PC-9 (cell line): Measurements from ENCODE around the gene YPEL3. TPM values are rescaled to one million over a fixed set of nuclear protein-coding genes. Genes with fewer than 3 reads are reported as not detected.
"Not testable (repeated sequence)": the region's sequence is repeated elsewhere in the genome, so short reads cannot be mapped to it uniquely, and the experiment has no call there.

ENCODE experiments used
- BruUV-seq: library from RNA; stranded (reverse); fragments of 400-500 nt; replicated peaks from 2 replicates; lab custom pipeline; 2021; lab: Mats Ljungman, UMichigan
- CTCF ChIA-PET: fragments of 300-600 bp; sonication (Branson Sonifier 250); formaldehyde crosslinking; loops from one replicate; lab custom pipeline; 2022; ENCODE audit warnings: antibody characterized with exemption; lab: Charles Lee
- POLR2A ChIA-PET: fragments of 300-600 bp; sonication (Branson Sonifier 250); formaldehyde crosslinking; loops from one replicate; lab custom pipeline; 2022; ENCODE audit warnings: antibody characterized with exemption; ENCODE audit not compliant: unreplicated experiment; lab: Charles Lee
- DNase-seq, 2 experiments: peaks; one replicate each; pipeline versions ENCODE4 v3.0.0 to v3.0.0-alpha.2; 2015 to 2022; ENCODE audit warnings: mixed read lengths in 1 of 2
- H2AFZ ChIP-seq: fragments of 200-600 bp; sonication (generic); 2 replicates; pipeline ENCODE4 v1.8.1; 2017; ENCODE audit warnings: antibody characterized with exemption
- H3F3A ChIP-seq: fragments of 200-600 bp; sonication (generic); 2 replicates; pipeline ENCODE4 v1.8.1; 2017; ENCODE audit warnings: antibody characterized with exemption, mild to moderate bottlenecking, low read depth; ENCODE audit not compliant: insufficient read depth
- H3K27ac ChIP-seq: fragments of 200-600 bp; sonication (generic); 2 replicates; pipeline ENCODE4 v1.6.1; 2016; ENCODE audit warnings: mixed run types
- H3K27me3 ChIP-seq: fragments of 200-600 bp; sonication (generic); 2 replicates; pipeline ENCODE4 v1.6.1; 2016; ENCODE audit warnings: low read depth, mixed run types; ENCODE audit not compliant: insufficient read depth
- H3K36me3 ChIP-seq: fragments of 200-600 bp; sonication (generic); 2 replicates; pipeline ENCODE4 v1.6.1; 2016; ENCODE audit warnings: low read depth, mixed run types
- H3K4me1 ChIP-seq: fragments of 200-600 bp; sonication (generic); replicated peaks from 2 replicates; pipeline ENCODE4 v1.6.1; 2016; ENCODE audit warnings: mixed run types; ENCODE audit not compliant: insufficient read depth
- H3K4me2 ChIP-seq: fragments of 200-600 bp; sonication (generic); 2 replicates; pipeline ENCODE4 v1.6.1; 2017; ENCODE audit warnings: mixed run types
- H3K4me3 ChIP-seq: fragments of 200-600 bp; sonication (generic); 2 replicates; pipeline ENCODE4 v1.6.1; 2016; ENCODE audit warnings: mixed run types
- H3K79me2 ChIP-seq: fragments of 200-600 bp; sonication (generic); 2 replicates; pipeline ENCODE4 v1.6.1; 2017; ENCODE audit warnings: low read depth, mixed run types
- H3K9me2 ChIP-seq: fragments of 200-600 bp; sonication (generic); 2 replicates; pipeline ENCODE4 v1.8.1; 2017; ENCODE audit warnings: mild to moderate bottlenecking; ENCODE audit not compliant: insufficient read depth
- H3K9me3 ChIP-seq: fragments of 200-600 bp; sonication (generic); 2 replicates; pipeline ENCODE4 v1.8.1; 2016; ENCODE audit warnings: low read depth; ENCODE audit not compliant: insufficient read depth
- H4K20me1 ChIP-seq: fragments of 200-600 bp; sonication (generic); 2 replicates; pipeline ENCODE4 v1.8.1; 2017; ENCODE audit not compliant: insufficient read depth
- EZH2 ChIP-seq: fragments of 200-600 bp; sonication (generic); IDR thresholded peaks from 2 replicates; pipeline ENCODE4 v1.8.0; 2017; ENCODE audit warnings: antibody characterized with exemption, low read depth
- intact Hi-C: fragments of 100-400 bp; cut with micrococcal nuclease; formaldehyde crosslinking; loops from one replicate; pipeline ENCODE4 v1.10.0; 2022; ENCODE audit not compliant: unreplicated experiment
- total RNA-seq: library from RNA; stranded (reverse); gene quantifications from 2 replicates; pipeline ENCODE4 v1.2.3, GENCODE V29; 2021
- TF ChIP-seq, protein P1 (sequence below): fragments of 200-600 bp; sonication (generic); conservative IDR thresholded peaks from 2 replicates; pipeline ENCODE4 v1.6.1; 2017; ENCODE audit warnings: mixed run types, antibody characterized with exemption, mild to moderate bottlenecking, moderate library complexity

The YPEL3 gene
- total RNA-seq, 1 experiment from 2014 or later, result 129 TPM

DNA sequence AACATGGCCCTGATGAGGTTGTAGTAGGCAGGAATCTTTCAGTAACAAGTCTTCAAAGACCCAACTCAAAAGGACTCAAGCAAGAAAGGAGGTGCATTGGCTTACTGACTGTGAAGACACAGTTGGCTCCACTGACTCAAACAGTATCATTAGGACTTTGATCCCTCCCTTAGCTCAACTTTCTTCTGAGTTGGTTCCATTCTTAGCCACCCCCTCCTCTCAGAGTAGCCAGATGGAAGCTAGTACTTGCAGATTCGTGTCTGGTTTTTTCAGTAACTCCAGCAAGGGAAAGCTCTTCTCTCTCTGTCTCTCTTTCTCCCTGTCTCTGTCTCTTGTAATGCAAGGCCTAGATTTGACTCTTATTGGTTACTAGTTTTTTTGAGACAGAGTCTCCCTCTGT is 32.0 kb upstream of the YPEL3 start:
- Histone ChIP-seq H4K20me1 (no peaks in the 10 kb centered on the region), H3K9me2 (no peaks in the 10 kb centered on the region), H3K9me3 (no peaks in the 10 kb centered on the region), H3K4me2 (no peak overlapping the region), H3F3A (peaks cover 13% of the 10 kb centered on the region), H3K27me3 (no peaks in the 10 kb centered on the region), H3K4me1 (peaks cover 17% of the 10 kb centered on the region), H2AFZ (no peak overlapping the region), H3K36me3 (no peaks in the 10 kb centered on the region), H3K79me2 (no peaks in the 10 kb centered on the region), H3K4me3 (no peak overlapping the region), H3K27ac (no peak overlapping the region)
- intact Hi-C loops, result no loop called here
- DNase-seq, result no peak
- no TSS peak for BruUV-seq
- TF ChIP-seq EZH2, result no peak
- TF ChIP-seq, protein P1, sequence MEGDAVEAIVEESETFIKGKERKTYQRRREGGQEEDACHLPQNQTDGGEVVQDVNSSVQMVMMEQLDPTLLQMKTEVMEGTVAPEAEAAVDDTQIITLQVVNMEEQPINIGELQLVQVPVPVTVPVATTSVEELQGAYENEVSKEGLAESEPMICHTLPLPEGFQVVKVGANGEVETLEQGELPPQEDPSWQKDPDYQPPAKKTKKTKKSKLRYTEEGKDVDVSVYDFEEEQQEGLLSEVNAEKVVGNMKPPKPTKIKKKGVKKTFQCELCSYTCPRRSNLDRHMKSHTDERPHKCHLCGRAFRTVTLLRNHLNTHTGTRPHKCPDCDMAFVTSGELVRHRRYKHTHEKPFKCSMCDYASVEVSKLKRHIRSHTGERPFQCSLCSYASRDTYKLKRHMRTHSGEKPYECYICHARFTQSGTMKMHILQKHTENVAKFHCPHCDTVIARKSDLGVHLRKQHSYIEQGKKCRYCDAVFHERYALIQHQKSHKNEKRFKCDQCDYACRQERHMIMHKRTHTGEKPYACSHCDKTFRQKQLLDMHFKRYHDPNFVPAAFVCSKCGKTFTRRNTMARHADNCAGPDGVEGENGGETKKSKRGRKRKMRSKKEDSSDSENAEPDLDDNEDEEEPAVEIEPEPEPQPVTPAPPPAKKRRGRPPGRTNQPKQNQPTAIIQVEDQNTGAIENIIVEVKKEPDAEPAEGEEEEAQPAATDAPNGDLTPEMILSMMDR, result no peak
- POLR2A ChIA-PET, result no interaction called here
- CTCF ChIA-PET, result interaction anchor here (0.6 kb wide), 1 partner anchor 9 kb away, joined by 6 read pairs; no protein-coding TSS in a partner anchor

DNA sequence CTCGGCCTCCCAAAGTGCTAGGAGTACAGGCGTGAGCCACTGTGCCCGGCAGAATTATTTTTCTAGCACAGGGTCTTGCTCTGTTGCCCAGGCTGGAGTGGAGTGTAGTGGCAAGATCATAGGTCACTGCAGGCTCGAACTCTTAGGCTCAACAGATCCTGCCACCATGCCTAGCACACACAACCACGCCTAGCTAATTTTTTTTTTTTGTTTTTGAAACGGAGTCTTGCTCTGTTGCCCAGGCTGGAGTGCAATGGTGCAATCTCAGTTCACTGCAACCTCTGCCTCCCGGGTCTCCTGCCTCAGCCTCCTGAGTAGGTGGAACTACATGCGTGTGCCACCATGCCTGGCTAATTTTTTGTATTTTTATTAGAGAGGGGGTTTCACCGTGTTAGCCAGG is 29.7 kb upstream of the YPEL3 start:
- H3K9me3 ChIP-seq, DNase-seq, H2AFZ ChIP-seq, H3K4me3 ChIP-seq, H4K20me1 ChIP-seq, BruUV-seq, CTCF ChIA-PET, H3K36me3 ChIP-seq, H3K27me3 ChIP-seq, H3K4me2 ChIP-seq, H3K27ac ChIP-seq, H3K79me2 ChIP-seq, H3K9me2 ChIP-seq: not testable (repeated sequence)
- intact Hi-C loops, result loop anchor here (2.0 kb wide), 1 partner anchor 35 kb away; the partner anchor contains the start of gene TBX6
- POLR2A ChIA-PET, result interaction anchor here (0.6 kb wide), 1 partner anchor 12 kb away, joined by 4 read pairs; no protein-coding TSS in a partner anchor
- peaks cover 25% of the 10 kb centered on the region for H3K4me1 ChIP-seq
- peaks cover 25% of the 10 kb centered on the region for H3F3A ChIP-seq

DNA sequence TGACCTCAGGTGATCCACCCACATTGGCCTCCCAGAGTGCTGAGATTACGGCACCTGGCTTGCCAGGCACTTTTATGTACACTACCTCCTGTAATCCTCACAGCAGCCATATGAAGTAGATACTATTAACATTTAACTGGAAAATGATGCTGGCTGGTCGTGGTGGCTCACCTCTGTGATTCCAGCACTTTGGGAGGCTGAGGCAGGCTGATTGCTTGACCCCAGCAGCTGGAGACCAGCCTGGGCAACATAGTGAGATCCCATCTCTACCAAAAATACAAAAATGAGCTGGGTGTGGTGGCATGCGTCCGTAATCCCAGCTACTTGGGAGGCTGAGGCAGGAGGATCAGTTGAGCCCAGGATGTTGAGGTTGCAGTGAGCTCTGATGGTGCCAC is 29.0 kb upstream of the YPEL3 start:
- H3K27me3 ChIP-seq, result no peaks in the 10 kb centered on the region
- no peak for DNase-seq
- H3K9me3 ChIP-seq, result no peaks in the 10 kb centered on the region
- ChIA-PET POLR2A (interaction anchor here (0.6 to 1.1 kb wide), 2 partner anchors 11 to 59 kb away, joined by 4 to 5 read pairs; partner anchors contain the start of gene ALDOA), CTCF (interaction anchor here (0.6 to 1.8 kb wide), 3 partner anchors 13 to 33 kb away, joined by 3 to 6 read pairs (median 6); partner anchors contain the start of gene TBX6)
- H4K20me1 ChIP-seq, result no peaks in the 10 kb centered on the region
- H3K9me2 ChIP-seq, result no peaks in the 10 kb centered on the region
- no TSS peak for BruUV-seq
- no peak overlapping the region for H2AFZ ChIP-seq
- H3F3A ChIP-seq, result peaks cover 25% of the 10 kb centered on the region
- H3K27ac ChIP-seq, result no peak overlapping the region
- H3K4me2 ChIP-seq, result no peak overlapping the region
- no peak for TF ChIP-seq EZH2
- TF ChIP-seq, protein P1, result no peak
- H3K79me2 ChIP-seq, result no peaks in the 10 kb centered on the region
- peaks cover 25% of the 10 kb centered on the region for H3K4me1 ChIP-seq
- intact Hi-C loops, result loop anchor here (2.0 kb wide), 1 partner anchor 34 kb away; the partner anchor contains the start of gene TBX6
- no peak overlapping the region for H3K4me3 ChIP-seq
- H3K36me3 ChIP-seq, result no peaks in the 10 kb centered on the region
